Esophagus squamous epithelium (tissue), 4 donors: ENCODE results near the gene IQSEC1.

ENCODE experiments used
- CTCF ChIP-seq, 6 experiments: fragments of 450-650 bp in 4 of 6; fragments of 200-600 bp in 2 of 6; sonication (generic) in 2 of 6; IDR thresholded peaks; one replicate each; pipeline ENCODE4 v1.5.1; 2016 to 2019; ENCODE audit warnings: antibody characterized with exemption in 6 of 6, mild to moderate bottlenecking in 4 of 6, moderate library complexity in 4 of 6
- POLR2A ChIP-seq, 4 donors: fragments of 450-650 bp; IDR thresholded peaks; one replicate each; pipeline ENCODE4 v1.6.1; 2017; ENCODE audit warnings: antibody characterized with exemption in 4 of 4, mild to moderate bottlenecking in 4 of 4, moderate library complexity in 3 of 4

GRCh38 chr3:13114811-13115575 lies 41.8 kb upstream of the IQSEC1 start:
- TF ChIP-seq CTCF (IDR thresholded peaks at IDR 0.05): no peak
- no peak for TF ChIP-seq POLR2A (IDR thresholded peaks at IDR 0.05)
